ENCODE measurements around the gene TNRC18. TPM values are rescaled to one million over a fixed set of nuclear protein-coding genes. Genes with fewer than 3 reads are reported as not detected.

The TNRC18 gene
- total RNA-seq, 2 experiments from 2014 or later, result 43.8 to 44.2 TPM

DNA sequence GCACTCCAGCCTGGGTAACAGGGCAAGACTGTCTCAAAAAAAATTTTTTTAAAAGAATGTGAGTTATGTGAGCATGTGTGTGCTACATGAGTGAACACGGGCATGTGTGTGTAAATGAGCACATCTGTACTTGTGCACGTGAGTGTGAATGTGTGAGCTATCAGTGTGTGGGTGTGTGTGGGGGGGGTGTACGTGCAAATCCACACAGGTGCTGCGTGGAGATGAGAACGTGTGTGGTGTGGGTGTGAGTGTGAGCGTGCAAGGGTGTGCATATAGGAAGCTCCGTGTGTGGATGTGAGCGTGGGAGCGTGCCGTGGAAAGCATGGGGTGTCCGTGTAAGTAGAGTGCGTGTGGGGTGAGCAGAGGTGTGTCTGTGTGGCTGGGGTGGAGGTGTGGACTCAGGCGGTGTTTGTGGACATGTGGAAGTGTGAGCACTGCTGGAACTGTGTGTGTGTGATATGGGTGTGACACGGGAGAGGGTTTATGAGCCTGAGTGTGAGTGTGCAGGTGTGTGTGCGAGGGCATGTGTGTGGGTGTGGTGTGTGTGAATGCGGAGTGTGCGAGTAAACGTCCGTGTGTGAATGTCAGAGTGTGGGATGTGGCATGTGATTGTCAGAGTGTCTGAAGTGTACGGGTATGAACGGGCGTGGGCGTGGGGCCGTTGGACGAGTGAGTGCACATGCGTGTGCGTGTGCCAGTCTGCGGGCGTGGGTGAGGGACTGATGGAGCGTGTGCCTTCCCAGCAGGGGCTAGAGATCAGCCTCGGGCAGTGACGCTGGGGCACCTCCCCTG is 45.9 kb upstream of the TNRC18 start:
- Mint-ChIP-seq H3K9me3 (no peaks in the 10 kb centered on the region), H3K27me3 (no peaks in the 10 kb centered on the region), H3K27ac (no peak overlapping the region), H3K4me1 (ENCODE audit: low read depth) (peaks cover 2% of the 10 kb centered on the region), H3K4me3 (no peak overlapping the region), H3K36me3 (ENCODE audit: low read depth) (no peaks in the 10 kb centered on the region)
- DNase-seq (no peak), ATAC-seq (no peak)
- TF ChIP-seq, protein P1, sequence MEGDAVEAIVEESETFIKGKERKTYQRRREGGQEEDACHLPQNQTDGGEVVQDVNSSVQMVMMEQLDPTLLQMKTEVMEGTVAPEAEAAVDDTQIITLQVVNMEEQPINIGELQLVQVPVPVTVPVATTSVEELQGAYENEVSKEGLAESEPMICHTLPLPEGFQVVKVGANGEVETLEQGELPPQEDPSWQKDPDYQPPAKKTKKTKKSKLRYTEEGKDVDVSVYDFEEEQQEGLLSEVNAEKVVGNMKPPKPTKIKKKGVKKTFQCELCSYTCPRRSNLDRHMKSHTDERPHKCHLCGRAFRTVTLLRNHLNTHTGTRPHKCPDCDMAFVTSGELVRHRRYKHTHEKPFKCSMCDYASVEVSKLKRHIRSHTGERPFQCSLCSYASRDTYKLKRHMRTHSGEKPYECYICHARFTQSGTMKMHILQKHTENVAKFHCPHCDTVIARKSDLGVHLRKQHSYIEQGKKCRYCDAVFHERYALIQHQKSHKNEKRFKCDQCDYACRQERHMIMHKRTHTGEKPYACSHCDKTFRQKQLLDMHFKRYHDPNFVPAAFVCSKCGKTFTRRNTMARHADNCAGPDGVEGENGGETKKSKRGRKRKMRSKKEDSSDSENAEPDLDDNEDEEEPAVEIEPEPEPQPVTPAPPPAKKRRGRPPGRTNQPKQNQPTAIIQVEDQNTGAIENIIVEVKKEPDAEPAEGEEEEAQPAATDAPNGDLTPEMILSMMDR (IDR thresholded peaks at IDR 0.05), result no peak
- intact Hi-C loops (cut with micrococcal nuclease), result no loop called here
- CTCF ChIA-PET, result no interaction called here
- POLR2A ChIA-PET, result no interaction called here

- no peaks in the 10 kb centered on the region for H3K36me3 Mint-ChIP-seq (ENCODE audit: low read depth)
- TF ChIP-seq, protein P1 (IDR thresholded peaks at IDR 0.05), result no peak
- CTCF ChIA-PET, result no interaction called here
- no peak for DNase-seq
- POLR2A ChIA-PET, result no interaction called here
- ATAC-seq, result no peak
- no peaks in the 10 kb centered on the region for H3K9me3 Mint-ChIP-seq
- H3K27ac Mint-ChIP-seq, result no peak overlapping the region
- no peak overlapping the region for H3K4me3 Mint-ChIP-seq
- no peaks in the 10 kb centered on the region for H3K27me3 Mint-ChIP-seq
- H3K4me1 Mint-ChIP-seq (ENCODE audit: low read depth), result no peaks in the 10 kb centered on the region
- intact Hi-C loops (cut with micrococcal nuclease), result no loop called here
Observed at GRCh38 chr7:5467645-5468044, 44.0 kb upstream of the TNRC18 start.

GRCh38 chr7:5466551-5466950 is 42.9 kb upstream of the TNRC18 start:
- POLR2A ChIA-PET, result no interaction called here
- ATAC-seq, result no peak
- no peaks in the 10 kb centered on the region for H3K27me3 Mint-ChIP-seq
- no peak overlapping the region for H3K4me3 Mint-ChIP-seq
- no peaks in the 10 kb centered on the region for H3K36me3 Mint-ChIP-seq (ENCODE audit: low read depth)
- TF ChIP-seq, protein P1 (IDR thresholded peaks at IDR 0.05), result no peak
- H3K9me3 Mint-ChIP-seq, result no peaks in the 10 kb centered on the region
- DNase-seq, result no peak
- H3K4me1 Mint-ChIP-seq (ENCODE audit: low read depth), result peaks cover 5% of the 10 kb centered on the region
- intact Hi-C loops (cut with micrococcal nuclease), result no loop called here
- CTCF ChIA-PET, result no interaction called here
- H3K27ac Mint-ChIP-seq, result no peak overlapping the region

DNA sequence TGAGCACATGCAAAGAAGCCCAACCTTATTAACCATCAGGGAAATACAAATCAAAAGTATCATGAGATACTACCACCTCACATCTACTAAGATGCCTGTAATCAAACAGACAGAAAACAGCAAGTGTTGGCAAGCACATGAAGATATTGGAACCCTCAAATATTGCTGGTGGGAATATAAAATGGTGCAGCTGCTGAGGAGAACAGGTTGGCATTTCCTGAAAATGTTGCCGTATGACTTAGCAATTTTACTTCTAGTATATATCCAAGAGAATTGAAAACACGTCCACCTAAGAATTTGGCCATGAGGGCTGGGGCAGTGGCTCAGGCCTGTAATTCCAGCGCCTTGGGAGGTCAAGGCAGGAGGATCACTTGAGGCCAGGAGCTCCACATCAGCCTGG is 39.4 kb upstream of the TNRC18 start:
- H3K27me3 Mint-ChIP-seq, result no peaks in the 10 kb centered on the region
- ATAC-seq (no peak), DNase-seq (no peak)
- no peak overlapping the region for H3K4me3 Mint-ChIP-seq
- intact Hi-C loops (cut with micrococcal nuclease), result no loop called here
- H3K4me1 Mint-ChIP-seq (ENCODE audit: low read depth), result peaks cover 5% of the 10 kb centered on the region
- TF ChIP-seq, protein P1 (IDR thresholded peaks at IDR 0.05), result no peak
- no peaks in the 10 kb centered on the region for H3K9me3 Mint-ChIP-seq
- no peaks in the 10 kb centered on the region for H3K36me3 Mint-ChIP-seq (ENCODE audit: low read depth)
- POLR2A ChIA-PET, result no interaction called here
- CTCF ChIA-PET, result no interaction called here
- H3K27ac Mint-ChIP-seq, result no peak overlapping the region

- ChIA-PET POLR2A (interaction anchor here (1.0 kb wide), 1 partner anchor 88 kb away, joined by 3 read pairs; no protein-coding TSS in a partner anchor), CTCF (no interaction called here)
- DNase-seq, result peak; percentile 32
- H3K4me1 Mint-ChIP-seq (ENCODE audit: low read depth), result peaks cover 5% of the 10 kb centered on the region
- intact Hi-C loops (cut with micrococcal nuclease), result no loop called here
- no peaks in the 10 kb centered on the region for H3K9me3 Mint-ChIP-seq
- peak; percentile 61 for ATAC-seq
- no peak overlapping the region for H3K27ac Mint-ChIP-seq
- TF ChIP-seq, protein P1 (IDR thresholded peaks at IDR 0.05), result no peak
- H3K27me3 Mint-ChIP-seq, result no peaks in the 10 kb centered on the region
- H3K36me3 Mint-ChIP-seq (ENCODE audit: low read depth), result no peaks in the 10 kb centered on the region
- H3K4me3 Mint-ChIP-seq, result peak overlapping the region; percentile 7
Observed at GRCh38 chr7:5462216-5462615, 38.6 kb upstream of the TNRC18 start.
